Stimulated activated CD4-positive, alpha-beta T cell treated with anti-CD3 and anti-CD28 coated beads, Interleukin-12 subunit alpha, Interleukin-12 subunit beta, amount 100 ng/mL, for 48 hours (primary cell): ENCODE data around the gene DES.

Experiments used
- DNase-seq, 3 donors: peaks; one replicate each; pipeline ENCODE4 v3.0.0-alpha.2; 2020; ENCODE audit warnings: low read depth in 2 of 3, low spot score in 1 of 3

DES gene

DNA sequence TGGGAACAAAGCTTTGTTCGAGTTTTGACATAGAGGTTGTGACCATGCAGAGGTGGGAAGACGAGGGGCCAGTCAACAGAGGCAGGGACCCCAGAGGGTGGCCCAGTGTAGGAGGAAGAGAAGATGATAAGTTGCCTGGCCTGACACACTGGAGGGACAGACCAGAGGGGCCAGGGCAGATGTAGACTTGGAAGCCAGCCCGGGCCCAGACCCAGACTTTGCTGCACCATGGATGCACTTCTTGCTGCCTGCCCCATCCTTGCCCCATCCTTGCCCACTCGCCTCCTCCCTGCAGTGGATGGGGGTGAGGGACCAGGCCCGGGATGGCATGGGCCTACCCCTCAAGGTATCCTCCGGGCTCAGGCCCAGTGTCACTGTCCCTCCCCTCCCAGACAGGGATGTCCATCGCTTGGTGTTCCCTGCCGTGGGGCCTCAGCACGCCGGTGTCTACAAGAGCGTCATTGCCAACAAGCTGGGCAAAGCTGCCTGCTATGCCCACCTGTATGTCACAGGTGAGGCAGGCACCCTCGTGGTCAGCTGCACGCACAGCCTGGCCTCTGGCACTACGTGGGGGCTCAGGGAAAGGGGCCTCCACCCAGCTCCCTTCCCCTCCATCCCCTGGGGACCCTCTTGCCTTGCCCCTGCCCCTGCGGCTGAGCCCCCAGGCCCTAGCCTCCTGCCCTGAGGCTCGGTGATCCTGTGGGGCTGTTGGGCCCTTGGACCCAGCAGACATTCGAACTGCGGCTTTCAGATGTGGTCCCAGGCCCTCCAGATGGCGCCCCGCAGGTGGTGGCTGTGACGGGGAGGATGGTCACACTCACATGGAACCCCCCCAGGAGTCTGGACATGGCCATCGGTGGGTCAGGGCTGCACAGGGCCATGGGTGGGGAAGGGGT is 53.5 kb downstream of the DES start:
- no peak for DNase-seq

- DNase-seq = no peak
Measured at GRCh38 chr2:219472629-219473187, 54.5 kb downstream of the DES start.

DNA sequence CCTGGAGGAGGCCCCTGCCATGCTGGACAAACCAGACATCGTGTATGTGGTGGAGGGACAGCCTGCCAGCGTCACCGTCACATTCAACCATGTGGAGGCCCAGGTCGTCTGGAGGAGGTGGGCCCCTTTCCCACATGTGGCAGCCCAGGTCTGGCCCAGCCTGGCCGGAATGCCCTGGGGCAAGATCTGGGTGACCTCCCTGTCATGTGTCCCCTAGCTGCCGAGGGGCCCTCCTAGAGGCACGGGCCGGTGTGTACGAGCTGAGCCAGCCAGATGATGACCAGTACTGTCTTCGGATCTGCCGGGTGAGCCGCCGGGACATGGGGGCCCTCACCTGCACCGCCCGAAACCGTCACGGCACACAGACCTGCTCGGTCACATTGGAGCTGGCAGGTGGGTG is 55.3 kb downstream of the DES start:
- DNase-seq = no peak

DNA sequence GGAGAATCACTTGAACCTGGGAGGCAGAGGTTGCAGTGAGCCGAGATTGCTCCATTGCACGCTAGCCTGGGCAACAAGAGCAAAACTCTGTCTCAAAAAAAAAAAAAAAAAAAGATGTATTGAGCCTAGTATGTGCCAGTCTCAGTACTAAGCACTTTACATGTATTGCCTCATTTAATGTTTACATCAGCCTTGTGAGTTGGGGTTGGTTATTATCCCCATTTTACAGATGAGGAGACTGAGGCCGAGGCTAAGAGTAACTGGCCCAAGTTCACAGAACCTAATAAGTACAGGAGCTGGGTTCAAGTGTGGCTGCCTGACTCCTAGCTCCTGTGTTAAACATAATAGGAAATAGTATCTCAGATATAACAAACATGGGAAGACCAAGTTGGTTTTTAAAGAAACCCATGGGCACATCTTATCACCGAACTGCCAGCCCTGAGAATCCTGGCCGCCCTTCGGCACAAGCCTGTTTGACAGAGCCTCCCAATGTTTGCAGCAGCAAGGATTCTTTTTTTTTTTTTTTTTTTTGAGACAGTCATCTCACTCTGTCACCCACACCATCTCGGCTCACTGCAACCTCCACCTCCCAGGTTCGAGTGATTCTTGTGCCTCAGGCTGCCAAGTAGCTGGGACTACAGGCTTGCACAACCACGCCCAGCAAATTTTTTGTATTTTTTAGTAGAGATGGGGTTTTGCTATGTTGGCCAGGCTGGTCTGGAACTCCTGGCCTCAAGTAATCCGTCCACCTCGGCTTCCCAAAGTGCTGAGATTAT is 56.3 kb downstream of the DES start:
- DNase-seq = no peak

- no peak for DNase-seq
Measured at GRCh38 chr2:219475278-219475677, 57.1 kb downstream of the DES start.

- DNase-seq = peak; percentile 47 to 62 (median 61)
Measured at GRCh38 chr2:219475697-219476651, 57.8 kb downstream of the DES start.
